PFSK-1 (cell line): Measurements from ENCODE around the gene FREM1.

Experiments
- FOXP2 ChIP-seq: optimal IDR thresholded peaks from 2 replicates; pipeline ENCODE3; 2011; ENCODE audit warnings: borderline replicate concordance, control low read depth, inconsistent platforms; ENCODE audit not compliant: insufficient read depth; ENCODE audit errors: extremely low read length, extremely low read depth
- POLR2AphosphoS5 ChIP-seq: IDR thresholded peaks from 2 replicates; pipeline ENCODE4 v1.6.1; 2012; ENCODE audit warnings: low read depth, mild to moderate bottlenecking, control low read depth, low read length, moderate library complexity
- REST ChIP-seq, 2 experiments: IDR thresholded peaks; 2 replicates each; pipeline versions ENCODE4 v1.6.1 to v1.8.0; 2011 to 2012; ENCODE audit warnings: low read depth in 2 of 2, low read length in 2 of 2, control low read depth in 1 of 2, inconsistent platforms in 1 of 2, mild to moderate bottlenecking in 1 of 2, moderate library complexity in 1 of 2; ENCODE audit not compliant: insufficient read depth in 1 of 2
- SIN3A ChIP-seq: IDR thresholded peaks from 2 replicates; pipeline ENCODE4 v1.6.1; 2012; ENCODE audit warnings: mild to moderate bottlenecking, low read length, moderate library complexity, borderline replicate concordance; ENCODE audit not compliant: insufficient read depth
- TAF1 ChIP-seq: IDR thresholded peaks from 2 replicates; pipeline ENCODE4 v1.6.1; 2012; ENCODE audit warnings: low read length, control low read depth, borderline replicate concordance; ENCODE audit not compliant: insufficient read depth

The FREM1 gene

GRCh38 chr9:14906644-14907359 is 3.4 kb downstream of the FREM1 start:
- no peak for TF ChIP-seq REST (IDR thresholded peaks at IDR 0.05; ENCODE audit: insufficient read depth in 1 of 2, low read depth in 2 of 2, low read length in 2 of 2)
- no peak for TF ChIP-seq TAF1
- no peak for TF ChIP-seq SIN3A
- no peak for TF ChIP-seq POLR2AphosphoS5
- TF ChIP-seq FOXP2: no peak

- TF ChIP-seq FOXP2 (no peak), SIN3A (no peak), POLR2AphosphoS5 (no peak), TAF1 (no peak), REST (IDR thresholded peaks at IDR 0.05; ENCODE audit: insufficient read depth in 1 of 2, low read depth in 2 of 2, low read length in 2 of 2) (no peak)
These were observed 4.2 kb downstream of the FREM1 start for GRCh38 chr9:14906000-14906399.

GRCh38 chr9:14903040-14903439 is 7.2 kb downstream of the FREM1 start:
- TF ChIP-seq POLR2AphosphoS5 (no peak), TAF1 (no peak), REST (IDR thresholded peaks at IDR 0.05; ENCODE audit: insufficient read depth in 1 of 2, low read depth in 2 of 2, low read length in 2 of 2) (no peak), SIN3A (no peak), FOXP2 (no peak)

GRCh38 chr9:14902561-14902960 is 7.7 kb downstream of the FREM1 start:
- TF ChIP-seq FOXP2 (no peak), POLR2AphosphoS5 (no peak), SIN3A (no peak), REST (IDR thresholded peaks at IDR 0.05; ENCODE audit: insufficient read depth in 1 of 2, low read depth in 2 of 2, low read length in 2 of 2) (no peak), TAF1 (no peak)

GRCh38 chr9:14899815-14900193 is 10.4 kb downstream of the FREM1 start:
- no peak for TF ChIP-seq FOXP2
- no peak for TF ChIP-seq POLR2AphosphoS5
- TF ChIP-seq REST (IDR thresholded peaks at IDR 0.05; ENCODE audit: insufficient read depth in 1 of 2, low read depth in 2 of 2, low read length in 2 of 2): no peak
- no peak for TF ChIP-seq SIN3A
- no peak for TF ChIP-seq TAF1
